ENCODE measurements around the gene APOL6. TPM values are rescaled to one million over a fixed set of nuclear protein-coding genes. Genes with fewer than 3 reads are reported as not detected.

Gene APOL6
- total and polyA plus RNA-seq, 2 of the 13 experiments (the other 11 are each of a cell fraction or from before 2014, with no cell fraction given) = 5.2 to 7.5 TPM

GRCh38 chr22:35642305-35642741, 5.9 kb upstream of the APOL6 start (continued):
- TF ChIP-seq ZNF740 (CRISPR knock-in tag; IDR thresholded peaks at IDR 0.05) = no peak
- TF ChIP-seq ZNF782 (CRISPR knock-in tag; IDR thresholded peaks at IDR 0.05; ENCODE audit: borderline replicate concordance) = no peak
- TF ChIP-seq ZNF761 (CRISPR knock-in tag; conservative IDR thresholded peaks at IDR 0.05) = no peak
- 0 out of 2 replicates have a peak, but pooled peaks have one; percentile 17 for TF ChIP-seq UBTF (CRISPR knock-in tag; IDR thresholded peaks at IDR 0.05)
- no peak for TF ChIP-seq SMAD1 (CRISPR knock-in tag; IDR thresholded peaks at IDR 0.05; ENCODE audit: borderline replicate concordance, low read depth)
- TF ChIP-seq ZBTB39 (CRISPR knock-in tag; IDR thresholded peaks at IDR 0.05) = no peak
- TF ChIP-seq TFDP1 (CRISPR knock-in tag; IDR thresholded peaks at IDR 0.05; ENCODE audit: borderline replicate concordance) = no peak
- TF ChIP-seq PTBP1 (IDR thresholded peaks at IDR 0.05; ENCODE audit: low read depth, low read length, poor library complexity, severe bottlenecking) = no peak
- TF ChIP-seq ZNF790 (CRISPR knock-in tag; IDR thresholded peaks at IDR 0.05; ENCODE audit: borderline replicate concordance) = no peak
- no peak for TF ChIP-seq ARID3A (IDR thresholded peaks at IDR 0.05; ENCODE audit: low read depth, low read length)
- no peak for TF ChIP-seq SNAPC4 (CRISPR knock-in tag; IDR thresholded peaks at IDR 0.05)
- no peak for TF ChIP-seq ZNF251 (CRISPR knock-in tag; IDR thresholded peaks at IDR 0.05)
- no peak for TF ChIP-seq SUZ12 (IDR thresholded peaks at IDR 0.05; ENCODE audit: low read depth, low read length)
- TF ChIP-seq ZNF550 (CRISPR knock-in tag; IDR thresholded peaks at IDR 0.05; ENCODE audit: borderline replicate concordance) = no peak
- TF ChIP-seq MBD4 (IDR thresholded peaks at IDR 0.05; ENCODE audit: borderline replicate concordance, low read length) = no peak
- TF ChIP-seq ZNF564 (CRISPR knock-in tag; IDR thresholded peaks at IDR 0.05) = no peak
- TF ChIP-seq MAFK (conservative IDR thresholded peaks at IDR 0.05 in 1 of 2, IDR thresholded peaks at IDR 0.05 in 1 of 2; ENCODE audit: low read length in 2 of 2) = no peak
